ENCODE measurements around the gene OR4C6. TPM values are rescaled to one million over a fixed set of nuclear protein-coding genes. Genes with fewer than 3 reads are reported as not detected.

Gene OR4C6
- polyA plus RNA-seq (ENCODE audit: insufficient read length) = not detected

DNA sequence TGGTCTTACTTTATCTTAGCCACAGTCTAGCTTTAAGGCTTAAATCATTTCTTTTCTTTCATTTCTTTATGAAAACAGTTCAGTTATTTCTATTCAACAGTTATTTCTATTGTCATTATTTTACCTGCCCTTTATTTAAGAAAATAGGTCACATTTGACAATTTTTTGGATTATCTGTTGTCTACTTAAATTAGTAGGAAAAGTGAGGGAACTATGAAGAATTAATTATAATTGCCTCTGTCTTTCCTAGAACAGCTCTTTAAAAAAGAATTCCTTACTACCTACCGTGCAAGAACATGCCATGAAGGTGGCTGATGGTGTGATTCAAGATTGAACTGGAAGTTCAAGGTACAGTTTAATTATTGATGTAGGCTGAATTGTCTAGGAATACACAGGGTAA is at the start of gene OR4C6:
Gene OR4C6, plus strand, starts transcription at position 301 of the 400 bp plus-strand sequence. CDS start 2,966 bp downstream, outside the sequence.
- DNase-seq (ENCODE audit: low read depth) = no peak

DNA sequence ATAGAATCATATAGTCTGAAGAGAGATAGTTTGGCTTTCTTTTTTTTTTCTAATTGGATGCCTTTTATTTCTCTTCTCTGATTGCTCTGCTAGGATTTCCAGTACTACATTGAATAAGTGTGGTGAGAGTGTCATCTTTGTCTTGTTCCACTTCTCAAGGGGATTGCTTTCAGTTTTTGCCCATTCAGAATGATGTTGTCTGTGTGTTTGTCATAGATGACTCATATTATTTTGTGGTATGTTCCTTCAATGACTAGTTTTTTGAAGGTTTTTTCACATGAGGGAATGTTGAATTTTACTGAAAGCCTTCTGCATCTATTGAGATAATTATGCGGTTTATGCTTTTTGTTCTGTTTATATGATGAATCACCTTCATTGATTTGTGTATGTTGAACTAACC is 37.5 kb upstream of the OR4C6 start:
- no peak for DNase-seq (ENCODE audit: low read depth)

GRCh38 chr11:55634813-55635212 is 27.2 kb upstream of the OR4C6 start, which contains the start of gene OR4P4:
OR4P4 (plus strand) TSS chr11:55635113.
- no peak for DNase-seq (ENCODE audit: low read depth)

DNA sequence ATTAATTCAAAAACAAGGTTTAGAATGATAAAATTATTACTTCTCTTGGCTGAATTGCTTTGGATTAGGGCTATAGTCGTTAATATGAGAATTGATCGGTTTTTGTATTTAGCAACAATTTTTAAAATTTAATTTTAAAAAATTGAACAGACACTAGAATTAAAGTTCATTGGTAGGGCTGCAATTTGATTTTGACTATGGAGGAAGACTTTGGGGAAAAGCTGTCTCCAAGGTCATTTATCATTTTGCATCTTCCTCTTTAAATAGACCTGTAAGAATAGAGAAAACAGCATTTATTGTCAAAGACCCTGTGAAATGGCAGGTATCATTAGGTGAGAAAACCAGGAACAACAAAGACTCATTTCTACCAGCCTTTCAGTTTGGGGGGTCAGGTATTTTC is 14.0 kb upstream of the OR4C6 start, which contains the start of gene OR4S2:
Gene OR4S2, plus strand, starts transcription at position 301 of the 400 bp plus-strand sequence. CDS start 2,577 bp downstream, outside the sequence.
- no peak for DNase-seq (ENCODE audit: low read depth)

GRCh38 chr11:55652560-55652959 is 9.4 kb upstream of the OR4C6 start:
- no peak for DNase-seq (ENCODE audit: low read depth)

DNA sequence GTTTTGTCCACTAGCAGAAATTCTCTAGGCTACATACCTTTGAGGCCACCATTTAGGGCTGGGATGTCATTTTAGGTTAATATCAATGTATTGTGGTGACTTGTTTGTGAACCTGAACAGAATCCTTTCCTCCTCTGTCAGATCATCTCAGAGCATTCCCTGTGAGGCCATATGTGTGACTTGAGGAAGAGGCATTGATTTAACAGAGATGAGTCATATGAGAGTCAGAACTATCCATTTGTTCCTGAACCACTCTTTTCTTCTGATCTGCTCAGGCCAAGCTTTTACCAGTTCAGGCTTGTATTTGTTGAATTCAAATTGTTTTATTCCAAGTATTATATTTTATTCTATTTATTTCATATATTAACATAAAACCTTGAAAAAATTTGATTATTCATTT is 6.9 kb upstream of the OR4C6 start:
- DNase-seq (ENCODE audit: low read depth) = no peak

DNA sequence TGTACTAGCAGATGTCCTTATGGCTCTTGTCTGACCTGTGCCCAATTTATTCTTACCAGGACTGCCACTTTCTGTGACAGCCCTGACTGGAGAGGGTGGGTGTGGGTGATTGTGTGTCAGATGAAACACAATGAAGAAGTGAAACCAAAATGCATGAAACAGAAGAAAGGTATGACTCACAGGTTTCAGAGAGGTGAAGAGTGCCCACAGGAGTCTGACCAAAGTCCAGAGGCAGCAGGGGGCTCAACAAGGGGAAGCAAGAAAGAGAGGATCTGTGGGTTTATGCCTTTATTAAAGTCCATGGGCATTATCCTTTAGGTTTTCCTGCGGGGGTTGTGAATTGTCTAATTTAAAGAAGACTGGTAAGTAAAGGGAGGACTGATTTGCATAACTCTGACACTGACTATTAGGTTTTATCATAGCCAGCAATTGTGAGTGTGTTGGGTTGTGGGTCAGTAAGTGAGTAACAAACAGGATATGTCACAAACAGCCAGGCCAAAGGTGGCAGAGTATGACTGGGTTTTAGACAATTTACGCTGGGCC is 3.9 kb upstream of the OR4C6 start:
- no peak for DNase-seq (ENCODE audit: low read depth)

DNA sequence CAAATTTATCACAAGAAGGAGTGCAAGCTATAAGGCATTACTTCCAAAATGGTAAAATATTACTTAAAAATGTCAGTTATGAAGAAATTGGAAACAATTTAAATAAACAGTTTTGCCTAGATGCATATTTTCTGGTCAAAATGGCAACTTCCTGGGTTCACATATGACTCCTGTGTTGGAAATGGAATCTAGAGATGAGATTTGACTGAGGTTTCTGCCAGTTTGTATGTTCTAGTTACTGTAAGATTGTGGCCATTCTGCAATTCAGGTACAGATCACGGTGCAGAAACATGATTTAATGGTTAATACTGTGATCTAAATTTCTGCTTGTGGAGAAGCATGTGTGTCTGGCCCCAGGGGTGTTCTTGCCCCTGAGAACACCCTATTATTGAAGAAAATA is 3.4 kb upstream of the OR4C6 start:
- DNase-seq (ENCODE audit: low read depth) = no peak

GRCh38 chr11:55669376-55669775 is 7.4 kb downstream of the OR4C6 start:
- no peak for DNase-seq (ENCODE audit: low read depth)

GRCh38 chr11:55673860-55674259 is 11.9 kb downstream of the OR4C6 start:
- DNase-seq (ENCODE audit: low read depth) = no peak

GRCh38 chr11:55697817-55698216 is 35.8 kb downstream of the OR4C6 start:
- no peak for DNase-seq (ENCODE audit: low read depth)

GRCh38 chr11:55701429-55701828 is 39.4 kb downstream of the OR4C6 start:
- DNase-seq (ENCODE audit: low read depth) = no peak

DNA sequence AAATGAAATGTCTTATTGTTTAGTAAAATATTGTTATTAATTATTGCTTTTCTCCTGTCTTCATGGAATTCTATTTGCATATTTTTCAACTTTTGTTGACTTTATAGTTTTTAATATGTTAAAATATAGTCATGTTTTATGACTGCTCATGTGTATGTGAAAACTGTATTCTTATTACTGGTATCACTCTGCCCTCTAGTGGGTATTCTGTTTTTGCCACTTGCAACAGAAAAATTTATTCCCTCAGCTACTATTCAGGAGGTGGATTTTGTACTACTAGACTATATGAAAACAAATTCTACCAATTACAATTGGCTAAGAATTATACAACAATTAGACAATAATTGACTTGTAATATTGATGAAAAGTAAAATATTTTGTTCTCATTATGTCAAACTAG is 45.0 kb downstream of the OR4C6 start:
- DNase-seq (ENCODE audit: low read depth) = no peak

DNA sequence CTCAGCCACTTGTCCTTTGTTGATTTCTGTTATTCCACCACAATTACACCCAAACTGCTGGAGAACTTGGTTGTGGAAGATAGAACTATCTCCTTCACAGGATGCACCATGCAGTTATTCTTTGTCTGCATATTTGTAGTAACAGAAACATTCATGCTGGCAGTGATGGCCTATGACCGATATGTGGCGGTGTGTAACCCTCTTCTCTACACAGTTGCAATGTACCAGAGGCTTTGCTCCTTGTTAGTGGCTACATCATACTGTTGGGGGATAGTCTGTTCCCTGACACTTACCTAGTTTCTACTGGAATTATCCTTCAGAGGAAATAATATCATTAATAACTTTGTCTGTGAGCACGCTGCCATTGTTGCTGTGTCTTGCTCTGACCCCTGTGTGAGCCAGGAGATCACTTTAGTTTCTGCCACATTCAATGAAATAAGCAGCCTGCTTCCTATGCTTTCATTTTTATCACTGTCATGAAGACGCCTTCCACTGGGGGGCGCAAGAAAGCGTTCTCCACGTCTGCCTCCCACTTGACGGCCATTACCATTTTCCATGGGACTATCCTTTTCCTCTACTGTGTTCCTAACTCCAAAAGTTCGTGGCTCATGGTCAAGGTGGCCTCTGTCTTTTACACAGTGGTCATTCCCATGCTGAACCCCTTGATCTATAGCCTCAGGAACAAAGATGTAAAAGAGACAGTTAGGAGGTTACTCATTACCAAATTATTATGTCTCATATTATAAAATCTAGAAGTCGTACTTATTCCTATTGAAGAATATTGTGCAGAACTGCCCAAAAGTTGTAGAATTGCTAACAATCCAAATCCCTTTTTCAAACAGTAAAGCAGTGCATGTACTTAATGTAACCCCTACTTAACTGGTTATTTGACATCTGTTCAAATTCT is 53.2 kb downstream of the OR4C6 start:
- no peak for DNase-seq (ENCODE audit: low read depth)

Other genes starting within 250 kb of the OR4C6 start
- gene OR4C15, start 107.7 kb upstream of the OR4C6 start, polyA plus RNA-seq (ENCODE audit: insufficient read length) = not detected
- gene OR4C16, start 90.1 kb upstream of the OR4C6 start, polyA plus RNA-seq (ENCODE audit: insufficient read length) = not detected
- gene OR4C11, start 54.6 kb upstream of the OR4C6 start, polyA plus RNA-seq (ENCODE audit: insufficient read length) = not detected
- gene OR4P4, start 27.1 kb upstream of the OR4C6 start, polyA plus RNA-seq (ENCODE audit: insufficient read length) = not detected
- gene OR4S2, start 13.9 kb upstream of the OR4C6 start, polyA plus RNA-seq (ENCODE audit: insufficient read length) = not detected
- not detected for gene OR5D13, start 111.2 kb downstream of the OR4C6 start, polyA plus RNA-seq (ENCODE audit: insufficient read length)
- gene OR5D14, start 133.4 kb downstream of the OR4C6 start, polyA plus RNA-seq (ENCODE audit: insufficient read length) = not detected
- not detected for gene OR5L1, start 149.2 kb downstream of the OR4C6 start, polyA plus RNA-seq (ENCODE audit: insufficient read length)
- gene OR5D18, start 157.4 kb downstream of the OR4C6 start, polyA plus RNA-seq (ENCODE audit: insufficient read length) = not detected
- gene OR5L2, start 165.0 kb downstream of the OR4C6 start, polyA plus RNA-seq (ENCODE audit: insufficient read length) = not detected
- gene OR5D16, start 176.6 kb downstream of the OR4C6 start, polyA plus RNA-seq (ENCODE audit: insufficient read length) = not detected
- not detected for gene TRIM51, start 221.1 kb downstream of the OR4C6 start, polyA plus RNA-seq (ENCODE audit: insufficient read length)

Measured in forelimb muscle (tissue), 1 donor.